HG03159 (cell line): ENCODE data around the gene OR5J2.
"Not testable (repeated sequence)": the region's sequence is repeated elsewhere in the genome, so short reads cannot be mapped to it uniquely, and the experiment has no call there.

Experiments used
- ATAC-seq: cut with Tn5 transposase; IDR thresholded peaks from one replicate; pipeline ENCODE4 v1.9.1; 2021; ENCODE audit warnings: mild to moderate bottlenecking, moderate library complexity; ENCODE audit not compliant: unreplicated experiment

Gene OR5J2

DNA sequence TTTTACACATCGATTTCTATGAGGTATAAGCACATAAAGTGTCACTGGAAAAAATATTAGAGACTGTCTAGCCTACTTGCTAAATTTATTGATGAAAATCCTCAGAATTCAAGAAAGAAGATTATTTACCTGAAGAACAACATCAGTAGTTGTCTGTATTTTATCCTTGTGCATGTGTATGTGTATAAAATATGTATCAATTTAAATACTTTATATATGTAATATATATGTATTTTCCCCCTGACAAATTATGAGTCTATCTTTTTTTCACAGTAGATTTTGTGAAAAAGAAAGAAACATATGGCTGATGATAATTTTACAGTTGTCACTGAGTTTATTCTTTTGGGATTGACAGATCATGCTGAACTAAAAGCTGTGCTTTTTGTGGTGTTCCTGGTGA lies at the start of gene OR5J2:
Gene OR5J2 (plus strand): TSS at position 301 of the 400 bp plus-strand sequence. CDS start 0 bp downstream, at position 301.
- ATAC-seq, result no peak

DNA sequence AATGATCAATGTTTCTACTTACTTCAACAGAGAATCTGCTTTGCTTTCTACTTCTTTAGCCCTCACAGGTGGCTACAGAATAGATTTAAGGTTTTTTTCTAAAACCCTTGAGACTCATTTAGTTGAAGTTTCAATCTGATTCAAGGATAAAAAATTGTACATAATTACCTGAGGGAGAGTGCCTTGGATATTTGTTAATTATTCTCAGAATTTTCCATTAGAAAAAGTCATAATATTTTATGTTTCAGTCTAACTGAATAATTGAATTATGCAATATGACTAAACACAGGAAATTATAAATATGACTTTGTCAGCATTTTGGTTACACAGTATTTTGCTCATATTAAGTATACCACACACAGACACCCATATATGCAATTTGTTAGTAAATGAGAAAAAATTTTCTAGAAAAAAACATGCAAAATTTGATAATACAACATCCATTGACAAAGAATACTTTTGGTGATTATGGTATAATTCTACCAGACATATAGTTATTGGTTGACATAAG lies 36.2 kb upstream of the OR5J2 start, which contains the start of gene OR8J3:
Gene OR8J3 (minus strand): TSS at position 51 of the 511 bp plus-strand sequence. CDS start 2,483 bp downstream, outside the sequence.
- no peak for ATAC-seq

DNA sequence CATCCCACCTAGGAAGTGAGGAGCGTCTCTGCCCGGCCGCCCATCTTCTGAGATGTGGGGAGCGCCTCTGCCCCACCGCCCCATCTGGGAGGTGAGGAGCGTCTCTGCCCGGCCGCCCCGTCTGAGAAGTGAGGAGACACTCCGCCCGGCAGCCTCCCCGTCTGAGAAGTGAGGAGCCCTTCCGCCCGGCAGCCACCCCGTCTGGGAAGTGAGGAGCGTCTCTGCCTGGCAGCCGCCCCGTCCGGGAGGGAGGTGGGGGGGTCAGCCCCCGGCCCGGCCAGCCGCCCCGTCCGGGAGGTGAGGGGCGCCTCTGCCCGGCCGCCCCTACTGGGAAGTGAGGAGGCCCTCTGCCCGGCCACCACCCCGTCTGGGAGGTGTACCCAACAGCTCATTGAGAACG lies 32.7 kb upstream of the OR5J2 start:
- not testable (repeated sequence) for ATAC-seq

DNA sequence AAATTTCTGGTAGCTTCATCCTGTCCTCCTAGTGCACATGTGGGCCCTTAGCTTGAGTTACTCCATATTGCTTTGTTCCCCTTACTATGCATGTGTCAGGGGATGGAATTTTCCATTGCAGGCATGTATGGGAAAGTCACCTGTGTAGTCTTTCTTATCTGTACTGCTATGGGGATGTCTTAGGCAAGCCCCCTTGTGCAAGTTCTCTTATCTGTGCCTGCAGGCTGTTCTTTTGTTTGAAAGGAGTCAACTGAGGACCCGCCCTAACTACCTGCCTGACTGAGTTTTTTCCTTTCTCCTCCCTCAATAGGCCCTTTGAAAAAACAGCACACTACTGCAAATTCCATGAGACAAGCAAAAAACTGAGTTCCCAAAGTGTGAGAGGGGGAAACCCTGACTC lies 25.0 kb upstream of the OR5J2 start:
- no peak for ATAC-seq

DNA sequence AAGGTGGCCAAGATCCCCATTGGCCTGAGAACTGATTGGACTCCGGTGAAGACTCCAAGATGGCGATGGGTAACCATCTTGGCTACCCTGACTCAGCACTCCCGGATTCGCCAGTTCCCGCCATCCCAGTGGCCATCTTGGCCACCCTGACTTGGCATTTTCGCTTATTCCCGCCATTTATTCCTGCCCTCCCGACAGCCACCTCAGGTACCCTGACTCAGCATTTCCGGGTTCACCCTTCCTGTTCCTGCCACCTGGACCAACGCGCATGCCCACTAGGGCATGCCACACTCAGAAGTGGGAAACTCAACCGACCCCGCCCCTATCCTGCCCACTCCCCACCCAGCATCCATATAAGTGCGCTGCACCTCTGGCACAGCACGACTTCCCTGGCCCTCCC lies 24.1 kb upstream of the OR5J2 start:
- no peak for ATAC-seq

DNA sequence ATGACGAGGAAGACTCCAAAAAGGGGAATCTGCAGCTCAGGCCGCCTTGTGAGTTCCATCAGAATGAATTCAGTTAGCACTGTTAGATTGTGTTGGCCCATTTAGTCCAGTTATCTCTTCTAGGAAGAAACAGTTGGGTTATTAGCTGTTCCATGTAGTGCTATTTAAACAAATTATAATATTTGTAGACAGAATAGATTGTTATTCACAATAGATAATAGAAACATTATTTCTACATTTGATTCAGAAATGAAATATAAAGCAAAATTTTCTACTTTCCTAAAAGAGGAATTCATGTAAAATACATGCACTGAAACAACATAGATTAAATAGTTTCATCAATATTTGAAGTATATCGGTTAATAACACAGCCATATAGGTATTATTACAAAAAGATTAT lies 16.2 kb upstream of the OR5J2 start, which contains the start of gene OR8K5:
Gene OR8K5 (minus strand): TSS at position 101 of the 400 bp plus-strand sequence. CDS start 0 bp downstream, at position 101.
- ATAC-seq, result no peak

DNA sequence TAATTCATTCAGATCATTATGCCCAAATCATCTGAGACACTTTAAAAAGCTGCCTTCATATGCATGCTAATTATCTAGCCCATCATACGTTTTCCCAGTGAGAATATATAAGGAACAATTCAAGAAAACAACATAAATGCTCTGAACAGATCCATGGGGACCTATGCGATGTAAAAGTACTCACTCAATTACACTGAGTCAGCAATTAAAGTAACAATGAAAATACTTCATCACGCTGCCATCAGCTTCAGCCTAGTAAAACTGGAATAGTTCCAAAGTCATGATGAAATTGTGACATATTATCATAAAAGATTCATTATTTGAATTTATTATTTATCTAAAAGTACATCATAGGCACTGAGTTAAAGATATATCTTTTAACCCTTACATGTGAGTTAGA lies 12.6 kb upstream of the OR5J2 start:
- no peak for ATAC-seq

DNA sequence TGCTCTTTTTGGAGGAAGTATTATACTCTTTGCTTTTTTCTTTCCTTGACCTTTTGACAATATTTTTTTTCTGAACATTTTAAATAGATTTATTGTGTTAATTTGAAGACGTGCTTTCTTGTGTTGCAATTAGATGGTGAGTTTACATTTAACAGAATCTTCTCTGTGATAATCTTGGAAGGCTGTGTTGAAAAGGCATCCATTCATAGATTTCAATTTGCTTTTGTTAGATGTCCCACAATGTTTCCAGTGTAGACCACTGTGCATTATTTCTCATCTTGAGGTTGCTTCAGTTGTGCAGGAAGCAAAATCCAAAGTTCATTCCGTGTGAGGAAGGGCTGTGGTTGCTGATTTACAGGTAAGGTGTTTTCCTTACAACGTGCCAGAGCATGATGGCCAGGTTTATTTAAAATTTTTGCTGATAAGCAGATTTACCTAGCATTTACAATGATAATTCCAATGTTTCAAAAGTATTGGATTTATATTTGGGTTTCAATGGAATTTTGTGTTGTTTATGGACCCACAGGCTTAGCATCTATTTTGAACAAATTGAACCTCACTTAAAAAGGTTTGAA lies 4.1 kb upstream of the OR5J2 start:
- no peak for ATAC-seq

DNA sequence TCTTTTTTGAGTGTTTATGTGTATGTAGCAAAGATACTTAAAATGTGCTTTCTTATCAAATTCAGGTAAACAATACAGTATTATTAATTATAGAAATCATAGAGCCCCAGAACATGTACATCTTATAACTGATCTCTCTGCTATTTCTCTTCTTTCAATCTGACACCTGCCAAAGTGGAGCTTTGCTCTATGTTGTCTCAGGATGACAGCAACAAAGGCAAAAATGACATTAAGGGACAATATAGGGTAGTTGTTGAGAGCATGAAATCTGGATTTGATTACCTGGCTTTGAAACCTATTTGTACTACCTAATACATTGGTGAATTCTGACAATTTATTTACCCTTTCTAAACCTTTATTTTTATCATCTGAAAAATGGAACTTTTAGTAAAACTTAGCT lies 7.0 kb downstream of the OR5J2 start:
- ATAC-seq, result no peak

DNA sequence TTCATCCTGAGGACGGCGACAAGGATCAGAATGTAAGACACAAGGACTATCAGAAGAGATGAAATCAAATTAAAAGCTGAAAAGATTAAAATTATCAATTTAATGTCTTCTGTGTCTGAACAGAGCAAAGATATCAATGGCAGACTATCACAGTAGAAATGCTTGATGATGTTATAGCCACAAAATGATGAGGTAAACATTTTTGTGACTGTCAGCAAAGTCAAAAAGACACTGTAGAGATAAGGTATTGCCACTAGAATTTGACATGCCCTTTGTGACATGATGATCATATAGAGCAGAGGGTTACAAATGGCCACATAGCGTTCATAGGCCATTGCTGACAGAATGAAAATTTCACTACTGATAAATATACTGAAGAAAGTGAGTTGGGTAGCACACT lies 12.2 kb downstream of the OR5J2 start:
- no peak for ATAC-seq

DNA sequence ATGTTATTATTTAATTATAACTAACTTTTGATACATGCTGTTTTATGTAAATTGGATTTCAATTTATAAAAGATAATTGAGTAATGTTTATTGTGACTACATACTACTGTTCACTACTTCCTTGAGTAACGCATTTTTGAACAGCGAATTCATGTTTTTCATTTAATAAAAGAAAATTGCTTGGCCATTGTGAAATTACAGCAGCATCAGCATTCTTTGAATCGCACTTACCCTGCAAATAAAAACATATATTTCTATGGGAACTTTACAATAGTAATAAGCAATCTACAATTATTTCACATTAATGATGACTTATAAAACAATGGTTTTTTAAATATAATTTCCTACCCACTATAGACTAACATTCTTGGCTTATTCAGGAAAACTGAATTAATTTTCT lies 20.3 kb downstream of the OR5J2 start:
- ATAC-seq, result no peak

DNA sequence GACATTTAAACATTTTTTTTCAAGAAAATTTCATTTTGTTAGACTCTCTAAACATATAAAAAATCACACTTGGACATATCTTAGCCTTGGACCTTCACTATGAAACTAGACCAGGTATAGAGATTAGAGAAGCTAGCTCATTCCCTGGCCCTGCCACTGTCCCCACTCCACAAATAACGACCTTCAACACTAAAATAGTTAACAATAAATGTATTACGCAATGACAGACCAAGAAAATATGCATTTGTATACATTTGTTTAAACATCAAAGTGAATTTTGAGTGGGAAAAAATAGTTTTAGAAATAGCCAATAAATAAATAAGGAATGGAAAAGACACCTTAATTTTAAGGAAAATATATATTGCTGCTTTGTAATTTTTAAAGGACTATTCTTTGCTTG lies 20.9 kb downstream of the OR5J2 start:
- no peak for ATAC-seq

DNA sequence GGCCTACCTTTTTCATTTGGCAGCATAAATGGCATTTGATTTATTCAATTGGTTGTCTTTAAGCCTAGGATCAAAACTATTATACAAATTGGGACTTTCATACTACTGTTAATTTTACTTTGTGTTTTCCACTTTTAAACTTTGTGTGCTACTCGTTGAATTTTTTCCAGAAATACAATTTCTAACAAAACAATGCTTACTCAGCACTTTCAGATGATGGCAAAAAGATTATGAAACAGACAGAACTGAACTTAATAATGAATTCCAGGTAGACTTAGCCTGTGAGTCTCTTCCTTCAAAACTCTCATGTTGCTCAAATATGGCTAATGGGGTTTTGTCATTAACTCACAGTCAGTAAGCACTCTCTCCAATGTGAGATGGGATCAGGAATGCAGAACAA lies 31.4 kb downstream of the OR5J2 start:
- no peak for ATAC-seq

DNA sequence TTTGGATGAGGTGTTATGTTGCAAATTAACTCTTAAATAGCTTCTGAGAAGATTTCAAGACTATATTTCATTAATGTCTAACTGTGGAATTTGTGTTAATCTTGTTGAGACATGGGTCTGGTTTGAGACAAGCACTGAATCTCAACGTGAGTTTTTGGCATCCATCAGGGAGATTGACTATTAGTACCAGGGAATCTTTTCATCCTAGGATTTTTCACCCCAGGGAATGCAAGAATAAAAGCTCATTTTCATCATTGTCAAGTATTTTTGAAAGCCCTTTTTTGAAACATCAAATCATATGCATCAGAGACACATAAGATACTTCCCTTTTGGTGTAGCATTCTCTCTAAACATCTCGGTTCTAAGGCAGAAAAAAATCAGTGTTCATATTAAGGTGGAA lies 38.1 kb downstream of the OR5J2 start:
- no peak for ATAC-seq

DNA sequence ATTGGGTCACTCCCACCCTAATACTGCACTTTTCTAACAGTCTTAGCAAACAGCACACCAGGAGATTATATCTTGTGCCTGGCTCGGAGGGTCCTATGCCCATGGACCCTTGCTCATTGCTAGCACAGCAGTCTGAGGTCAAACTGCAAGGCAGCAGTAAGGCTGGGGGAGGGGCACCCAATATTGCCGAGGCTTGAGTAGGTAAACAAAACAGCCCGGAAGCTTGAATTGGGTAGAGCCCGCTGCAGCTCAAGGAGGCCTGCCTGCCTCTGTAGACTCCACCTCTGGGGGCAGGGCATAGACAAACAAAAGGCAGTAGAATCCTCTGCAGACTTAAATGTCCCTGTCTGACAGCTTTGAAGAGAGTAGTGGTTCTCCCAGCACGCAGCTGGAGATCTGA lies 43.3 kb downstream of the OR5J2 start:
- not testable (repeated sequence) for ATAC-seq
